Activated CD8-positive, alpha-beta T cell treated with anti-CD3 and anti-CD28 coated beads for 36 hours (primary cell): ENCODE data around the gene KIF6. TPM values are rescaled to one million over a fixed set of nuclear protein-coding genes. Genes with fewer than 3 reads are reported as not detected.

Experiments used
- ATAC-seq: fragments of 200-7000 bp; cut with Tn5 transposase; one replicate; pipeline ENCODE4 v1.10.0; 2021; ENCODE audit warnings: mild to moderate bottlenecking, moderate library complexity
- CTCF ChIA-PET: fragments of 350-600 bp; sonication (Branson Sonifier 250); formaldehyde crosslinking; loops from one replicate; lab custom pipeline; 2021; ENCODE audit warnings: antibody characterized with exemption; lab: Charles Lee
- POLR2A ChIA-PET: fragments of 350-600 bp; sonication (Branson Sonifier 250); formaldehyde crosslinking; loops from one replicate; lab custom pipeline; 2021; ENCODE audit warnings: antibody characterized with exemption; lab: Charles Lee
- DNase-seq: peaks from one replicate; pipeline ENCODE4 v3.0.0-alpha.2; 2020
- H3K27ac Mint-ChIP-seq: one replicate; pipeline ENCODE4 v1.8.0; 2021; ENCODE audit warnings: mild to moderate bottlenecking, mixed read lengths
- H3K27me3 Mint-ChIP-seq: one replicate; pipeline ENCODE4 v1.8.0; 2021; ENCODE audit warnings: mixed read lengths
- H3K36me3 Mint-ChIP-seq: one replicate; pipeline ENCODE4 v1.8.0; 2021; ENCODE audit warnings: low read depth, mixed read lengths
- H3K4me1 Mint-ChIP-seq: one replicate; pipeline ENCODE4 v1.8.0; 2021; ENCODE audit warnings: low read depth, mixed read lengths
- H3K4me3 Mint-ChIP-seq: one replicate; pipeline ENCODE4 v1.8.0; 2021; ENCODE audit warnings: mild to moderate bottlenecking, moderate library complexity, mixed read lengths
- H3K9me3 Mint-ChIP-seq: one replicate; pipeline ENCODE4 v1.8.0; 2021; ENCODE audit warnings: mixed read lengths
- CTCF ChIP-seq: fragments of 200-600 bp; IDR thresholded peaks from one replicate; pipeline ENCODE4 v1.8.0; 2022; ENCODE audit warnings: antibody characterized with exemption, mild to moderate bottlenecking
- intact Hi-C: fragments of 100-400 bp; cut with micrococcal nuclease; formaldehyde crosslinking; loops from one replicate; pipeline ENCODE4 v1.10.0; 2022
- total RNA-seq, 2 experiments: library from RNA; stranded (reverse); gene quantifications; one replicate each; pipeline ENCODE4 v1.2.3, GENCODE V29; 2021

KIF6 gene
- total RNA-seq, 2 experiments from 2014 or later = 0.13 to 0.14 TPM

- no peak overlapping the region for H3K4me3 Mint-ChIP-seq
- no peaks in the 10 kb centered on the region for H3K4me1 Mint-ChIP-seq
- CTCF ChIA-PET = no interaction called here
- TF ChIP-seq CTCF = no peak
- H3K9me3 Mint-ChIP-seq = peaks cover 5% of the 10 kb centered on the region
- intact Hi-C loops = no loop called here
- ATAC-seq (no peak), DNase-seq (no peak)
- no peaks in the 10 kb centered on the region for H3K36me3 Mint-ChIP-seq
- POLR2A ChIA-PET = no interaction called here
- no peak overlapping the region for H3K27ac Mint-ChIP-seq
- peaks cover 9% of the 10 kb centered on the region for H3K27me3 Mint-ChIP-seq
Measured at GRCh38 chr6:39439342-39440038, 285.7 kb downstream of the KIF6 start.

- ATAC-seq = no peak
- no peak overlapping the region for H3K27ac Mint-ChIP-seq
- POLR2A ChIA-PET = no interaction called here
- no peak for DNase-seq
- no peaks in the 10 kb centered on the region for H3K36me3 Mint-ChIP-seq
- intact Hi-C loops = no loop called here
- H3K4me1 Mint-ChIP-seq = peaks cover 4% of the 10 kb centered on the region
- H3K4me3 Mint-ChIP-seq = no peak overlapping the region
- peaks cover 5% of the 10 kb centered on the region for H3K9me3 Mint-ChIP-seq
- peaks cover 12% of the 10 kb centered on the region for H3K27me3 Mint-ChIP-seq
- TF ChIP-seq CTCF = no peak
- CTCF ChIA-PET = no interaction called here
Measured at GRCh38 chr6:39433630-39434029, 291.6 kb downstream of the KIF6 start.

- TF ChIP-seq CTCF = no peak
- no peaks in the 10 kb centered on the region for H3K36me3 Mint-ChIP-seq
- ATAC-seq = no peak
- no peak for DNase-seq
- H3K27me3 Mint-ChIP-seq = peaks cover 12% of the 10 kb centered on the region
- peaks cover 5% of the 10 kb centered on the region for H3K9me3 Mint-ChIP-seq
- CTCF ChIA-PET = no interaction called here
- intact Hi-C loops = no loop called here
- H3K4me1 Mint-ChIP-seq = peaks cover 4% of the 10 kb centered on the region
- H3K4me3 Mint-ChIP-seq = no peak overlapping the region
- H3K27ac Mint-ChIP-seq = no peak overlapping the region
- POLR2A ChIA-PET = no interaction called here
Measured at GRCh38 chr6:39432330-39433025, 292.7 kb downstream of the KIF6 start.

- no peak for TF ChIP-seq CTCF
- Mint-ChIP-seq H3K9me3 (no peaks in the 10 kb centered on the region), H3K4me3 (no peak overlapping the region), H3K27ac (no peak overlapping the region), H3K36me3 (no peaks in the 10 kb centered on the region), H3K4me1 (peaks cover 7% of the 10 kb centered on the region), H3K27me3 (peaks cover 9% of the 10 kb centered on the region)
- intact Hi-C loops = no loop called here
- ChIA-PET CTCF (no interaction called here), POLR2A (no interaction called here)
- DNase-seq (no peak), ATAC-seq (no peak)
Measured at GRCh38 chr6:39430871-39431523, 294.2 kb downstream of the KIF6 start.

- CTCF ChIA-PET = no interaction called here
- Mint-ChIP-seq H3K4me1 (peaks cover 10% of the 10 kb centered on the region), H3K36me3 (no peaks in the 10 kb centered on the region), H3K4me3 (no peak overlapping the region), H3K27me3 (peaks cover 7% of the 10 kb centered on the region), H3K27ac (no peak overlapping the region), H3K9me3 (no peaks in the 10 kb centered on the region)
- TF ChIP-seq CTCF = no peak
- POLR2A ChIA-PET = no interaction called here
- DNase-seq (no peak), ATAC-seq (no peak)
- intact Hi-C loops = no loop called here
Measured at GRCh38 chr6:39430446-39430845, 294.8 kb downstream of the KIF6 start.
